ENCODE measurements around the gene SERF2.
"Not testable (repeated sequence)": the region's sequence is repeated elsewhere in the genome, so short reads cannot be mapped to it uniquely, and the experiment has no call there.

Gene SERF2

GRCh38 chr15:43830691-43831275, 38.7 kb downstream of the SERF2 start:
- DNase-seq: not testable (repeated sequence)

- DNase-seq: not testable (repeated sequence)
Observed at GRCh38 chr15:43831519-43832052, 39.5 kb downstream of the SERF2 start.

- not testable (repeated sequence) for DNase-seq
Observed at GRCh38 chr15:43832485-43832884, 40.4 kb downstream of the SERF2 start.

- DNase-seq: no peak
Observed at GRCh38 chr15:43845421-43845820, 53.3 kb downstream of the SERF2 start.
